Endodermal cell (in vitro differentiated cells): ENCODE measurements around the gene SEPSECS. TPM values are rescaled to one million over a fixed set of nuclear protein-coding genes. Genes with fewer than 3 reads are reported as not detected.

Experiments used
- DNase-seq: peaks from one replicate; pipeline ENCODE4 v3.0.0-alpha.2; 2017
- H3K27ac ChIP-seq: 2 replicates; pipeline ENCODE4 v1.5.1; 2013; ENCODE audit warnings: mild to moderate bottlenecking, low read depth, low read length, moderate library complexity
- H3K27me3 ChIP-seq: 2 replicates; pipeline ENCODE4 v1.6.1; 2013; ENCODE audit warnings: mild to moderate bottlenecking, low read length, moderate library complexity; ENCODE audit not compliant: insufficient read depth, control insufficient read depth, poor library complexity, severe bottlenecking
- H3K36me3 ChIP-seq: 2 replicates; pipeline ENCODE4 v1.7.0; 2013; ENCODE audit warnings: mild to moderate bottlenecking, low read length, moderate library complexity; ENCODE audit not compliant: control insufficient read depth, insufficient read depth
- H3K4me1 ChIP-seq: one replicate; pipeline ENCODE4 v1.7.0; 2013; ENCODE audit warnings: low read length; ENCODE audit not compliant: control insufficient read depth, insufficient read depth
- H3K4me3 ChIP-seq: 2 replicates; pipeline ENCODE4 v1.5.1; 2013; ENCODE audit warnings: mild to moderate bottlenecking, low read length, moderate library complexity
- H3K9ac ChIP-seq: 2 replicates; pipeline ENCODE4 v1.6.1; 2013; ENCODE audit warnings: mild to moderate bottlenecking, low read length, moderate library complexity; ENCODE audit not compliant: poor library complexity, severe bottlenecking; ENCODE audit errors: extremely low read depth
- H3K9me3 ChIP-seq: 2 replicates; pipeline ENCODE4 v1.6.1; 2013; ENCODE audit warnings: mild to moderate bottlenecking, low read length, moderate library complexity; ENCODE audit not compliant: control insufficient read depth
- H3K27ac Mint-ChIP-seq: 2 replicates; pipeline ENCODE4 v1.8.0; 2020; ENCODE audit warnings: mixed read lengths
- H3K27me3 Mint-ChIP-seq: 2 replicates; pipeline ENCODE4 v1.8.0; 2021; ENCODE audit warnings: mild to moderate bottlenecking, mixed read lengths; ENCODE audit not compliant: insufficient read depth
- H3K36me3 Mint-ChIP-seq: 2 replicates; pipeline ENCODE4 v1.8.0; 2020; ENCODE audit warnings: low read depth, mixed read lengths
- H3K4me1 Mint-ChIP-seq: 2 replicates; pipeline ENCODE4 v1.8.0; 2020; ENCODE audit warnings: mixed read lengths
- H3K4me3 Mint-ChIP-seq: 2 replicates; pipeline ENCODE4 v1.8.0; 2020; ENCODE audit warnings: mild to moderate bottlenecking, moderate library complexity, mixed read lengths
- H3K9me3 Mint-ChIP-seq: 2 replicates; pipeline ENCODE4 v1.8.0; 2020; ENCODE audit warnings: mild to moderate bottlenecking, mixed read lengths
- CTCF ChIP-seq: fragments of 200-600 bp; sonication (generic); conservative IDR thresholded peaks from 2 replicates; pipeline ENCODE4 v1.5.0; 2021; ENCODE audit warnings: antibody characterized with exemption, mild to moderate bottlenecking
- WGBS, 2 experiments: methylation state at CpG; one replicate each; pipeline versions ENCODE4 v1.1.5 to v1.1.7; 2013; ENCODE audit warnings: missing lambda C conversion rate in 2 of 2, mixed read lengths in 1 of 2; ENCODE audit not compliant: insufficient coverage in 1 of 2, insufficient read length in 1 of 2; 5-methylcytosine and 5-hydroxymethylcytosine counted together
- total RNA-seq, 2 donors: library from RNA; stranded (reverse); fragmentation: NEBNext Ultra II Directional in 1 of 2; extraction: Animal tissue kit (Norgen Biotek cat#: 25700) in 1 of 2; gene quantifications; 2 replicates in 1 of 2; 3 replicates in 1 of 2; pipeline ENCODE4 v1.2.1, GENCODE V29; 2021

The SEPSECS gene
- total RNA-seq, 2 donors from 2014 or later: 5.9 to 12.6 TPM

DNA sequence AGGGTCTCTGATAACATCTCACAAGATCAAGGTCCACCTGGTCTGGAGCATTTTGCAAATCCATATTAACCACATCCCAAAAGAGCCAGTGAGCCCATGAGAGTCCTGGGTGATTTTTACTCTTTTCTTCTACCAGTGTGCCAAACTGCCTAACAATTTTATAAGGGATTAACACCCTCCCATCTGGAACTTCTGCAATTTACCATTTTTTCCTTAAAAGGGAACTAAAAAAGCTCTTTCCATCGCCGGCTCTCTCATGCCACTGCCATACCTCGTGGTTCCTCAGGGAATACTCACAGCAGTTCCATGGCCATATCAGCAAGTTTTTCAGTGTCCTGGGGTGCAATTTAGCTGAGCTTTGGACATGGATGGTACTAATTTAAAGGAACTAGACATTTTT is 55.7 kb downstream of the SEPSECS start:
- H3K27ac ChIP-seq: no peak overlapping the region
- peaks cover 9% of the 10 kb centered on the region for H3K4me1 Mint-ChIP-seq
- no peak for TF ChIP-seq CTCF
- H3K27me3 Mint-ChIP-seq: peaks cover 3% of the 10 kb centered on the region
- no peak overlapping the region for H3K4me3 Mint-ChIP-seq
- H3K27ac Mint-ChIP-seq: no peak overlapping the region
- peaks cover 13% of the 10 kb centered on the region for H3K9me3 Mint-ChIP-seq
- no peaks in the 10 kb centered on the region for H3K4me1 ChIP-seq
- peak; percentile 21 for DNase-seq
- 88 to 94% methylated on average over 3 of the region's 3 CpGs for WGBS, 2 experiments
- no peaks in the 10 kb centered on the region for H3K27me3 ChIP-seq
- no peaks in the 10 kb centered on the region for H3K36me3 ChIP-seq
- no peak overlapping the region for H3K9ac ChIP-seq
- H3K9me3 ChIP-seq: peaks cover 20% of the 10 kb centered on the region
- no peaks in the 10 kb centered on the region for H3K36me3 Mint-ChIP-seq
- H3K4me3 ChIP-seq: no peak overlapping the region

DNA sequence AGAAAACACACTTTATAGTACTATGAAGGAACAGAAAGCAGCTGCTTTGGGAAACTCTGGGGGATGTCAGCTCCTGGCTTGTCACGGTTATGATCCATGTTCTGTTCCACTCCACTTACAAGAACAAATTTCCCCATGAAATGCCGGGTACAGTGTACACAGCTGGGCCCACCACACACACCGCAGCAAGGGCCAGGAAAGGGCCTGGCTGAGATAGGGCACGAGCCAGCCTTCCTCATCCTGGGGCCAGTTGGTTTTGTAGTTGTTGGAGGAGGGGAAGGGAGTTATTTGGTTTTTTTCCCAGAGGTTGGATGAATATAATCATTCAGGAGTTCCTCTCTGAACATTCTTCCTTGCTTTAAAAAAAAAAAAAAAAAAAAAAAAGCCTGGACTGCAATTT is 56.8 kb downstream of the SEPSECS start:
- peaks cover 13% of the 10 kb centered on the region for H3K9me3 Mint-ChIP-seq
- H3K9ac ChIP-seq: no peak overlapping the region
- WGBS, 2 experiments: 97 to 100% methylated on average over 1 to 4 of the region's 4 CpGs
- H3K36me3 ChIP-seq: no peaks in the 10 kb centered on the region
- no peak overlapping the region for H3K4me3 Mint-ChIP-seq
- H3K27me3 Mint-ChIP-seq: peaks cover 3% of the 10 kb centered on the region
- H3K36me3 Mint-ChIP-seq: no peaks in the 10 kb centered on the region
- no peak overlapping the region for H3K4me3 ChIP-seq
- H3K4me1 ChIP-seq: no peaks in the 10 kb centered on the region
- H3K27ac ChIP-seq: no peak overlapping the region
- TF ChIP-seq CTCF: no peak
- H3K27ac Mint-ChIP-seq: no peak overlapping the region
- DNase-seq: no peak
- H3K27me3 ChIP-seq: no peaks in the 10 kb centered on the region
- peaks cover 20% of the 10 kb centered on the region for H3K9me3 ChIP-seq
- H3K4me1 Mint-ChIP-seq: peaks cover 10% of the 10 kb centered on the region

DNA sequence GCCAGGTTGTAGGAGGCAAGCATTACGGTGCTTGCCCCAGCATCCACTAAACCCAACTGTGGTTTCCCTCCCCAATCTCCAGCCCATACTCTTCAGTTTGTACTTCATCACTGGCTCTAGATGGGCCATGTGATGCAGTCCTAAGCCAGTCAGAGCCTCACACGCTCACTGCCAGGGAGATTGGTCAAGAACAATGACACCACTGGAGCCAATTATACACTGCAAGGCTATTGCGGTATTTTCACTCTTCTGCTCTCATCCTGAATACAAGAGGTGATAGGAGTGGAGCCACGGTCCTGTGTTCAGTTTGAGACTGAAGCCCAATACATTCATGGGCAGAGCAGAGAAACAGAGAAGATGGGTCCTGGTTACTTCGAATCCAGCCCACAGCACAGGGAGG is 58.4 kb downstream of the SEPSECS start:
- H3K27me3 ChIP-seq: no peaks in the 10 kb centered on the region
- H3K27ac Mint-ChIP-seq: no peak overlapping the region
- peaks cover 13% of the 10 kb centered on the region for H3K9me3 Mint-ChIP-seq
- no peak overlapping the region for H3K27ac ChIP-seq
- H3K9ac ChIP-seq: no peak overlapping the region
- no peak for TF ChIP-seq CTCF
- no peaks in the 10 kb centered on the region for H3K36me3 Mint-ChIP-seq
- H3K27me3 Mint-ChIP-seq: peaks cover 1% of the 10 kb centered on the region
- 94 to 100% methylated on average over 3 to 5 of the region's 5 CpGs for WGBS, 2 experiments
- H3K36me3 ChIP-seq: no peaks in the 10 kb centered on the region
- peaks cover 20% of the 10 kb centered on the region for H3K9me3 ChIP-seq
- H3K4me1 Mint-ChIP-seq: peaks cover 7% of the 10 kb centered on the region
- H3K4me3 Mint-ChIP-seq: no peak overlapping the region
- H3K4me3 ChIP-seq: peak overlapping the region; percentile 28
- no peak for DNase-seq
- H3K4me1 ChIP-seq: no peaks in the 10 kb centered on the region
